GM19397 (cell line): ENCODE data around the gene CBFA2T2.
A peak's percentile ranks its signal among the peaks of the same experiment; 100 is the strongest.
"Not testable (repeated sequence)": the region's sequence is repeated elsewhere in the genome, so short reads cannot be mapped to it uniquely, and the experiment has no call there.

ENCODE experiments used
- ATAC-seq: cut with Tn5 transposase; IDR thresholded peaks from one replicate; pipeline ENCODE4 v1.9.1; 2021; ENCODE audit warnings: mild to moderate bottlenecking, moderate library complexity; ENCODE audit not compliant: unreplicated experiment

CBFA2T2 gene

DNA sequence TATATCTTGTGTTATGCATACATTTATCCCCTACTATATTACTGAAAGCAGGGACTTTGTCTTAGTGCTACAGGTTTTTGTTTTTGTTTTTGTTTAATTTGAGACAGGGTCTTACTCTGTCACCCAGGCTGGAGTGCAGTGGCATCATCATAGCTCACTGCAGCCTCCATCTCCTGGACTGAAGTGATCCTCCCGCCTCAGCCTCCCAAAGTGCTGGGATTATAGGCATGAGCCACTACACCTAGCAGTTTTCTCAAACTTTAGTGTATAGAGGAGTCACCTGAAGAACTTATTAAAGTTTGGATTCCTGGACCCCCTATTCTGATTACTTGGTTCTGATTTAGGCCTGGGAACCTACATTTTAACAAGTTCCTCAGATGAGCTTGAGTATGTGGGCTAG, 51.9 kb downstream of the CBFA2T2 start:
- ATAC-seq = no peak

DNA sequence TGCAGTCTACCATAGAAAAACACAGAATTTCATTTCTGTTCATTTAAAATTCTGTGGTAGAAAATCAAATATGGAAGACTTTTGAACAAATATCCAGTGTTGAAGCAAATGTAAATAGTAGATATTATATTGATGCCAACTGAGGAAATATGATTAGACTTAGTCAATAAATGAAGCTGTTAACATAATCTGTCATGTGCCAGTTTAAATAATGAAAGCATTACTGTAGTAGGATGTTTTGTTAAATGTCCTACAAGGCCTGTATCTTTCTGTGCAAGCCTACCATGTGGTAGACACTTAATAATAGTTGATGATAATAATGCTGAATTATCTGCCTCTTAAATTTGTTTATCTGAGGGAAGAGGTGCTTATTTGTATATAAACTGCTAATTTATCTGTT, 55.9 kb downstream of the CBFA2T2 start:
- ATAC-seq = no peak

- ATAC-seq = no peak
Measured at GRCh38 chr20:33549229-33549999, 59.5 kb downstream of the CBFA2T2 start.

GRCh38 chr20:33551778-33552177, 61.9 kb downstream of the CBFA2T2 start:
- no peak for ATAC-seq

- no peak for ATAC-seq
Measured at GRCh38 chr20:33552519-33552918, 62.6 kb downstream of the CBFA2T2 start.

DNA sequence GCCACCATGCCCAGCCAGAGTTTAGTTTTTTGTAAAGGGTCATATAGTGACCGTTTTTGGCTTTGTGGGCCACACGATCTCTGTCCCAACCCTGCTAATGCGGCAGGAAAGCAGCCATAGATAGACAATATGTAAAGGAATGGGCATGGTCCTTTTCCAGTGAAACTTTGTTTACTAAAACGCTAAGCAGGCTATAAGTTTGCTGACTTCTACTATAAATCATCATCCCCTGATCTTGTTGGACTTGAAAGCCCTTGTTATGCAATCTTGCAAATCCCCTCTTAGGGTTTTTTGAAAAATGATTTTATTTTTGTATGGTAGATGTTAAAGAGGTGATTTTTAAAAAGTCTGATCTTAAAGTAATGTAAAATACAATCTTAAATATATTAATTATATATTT, 63.6 kb downstream of the CBFA2T2 start:
- no peak for ATAC-seq

DNA sequence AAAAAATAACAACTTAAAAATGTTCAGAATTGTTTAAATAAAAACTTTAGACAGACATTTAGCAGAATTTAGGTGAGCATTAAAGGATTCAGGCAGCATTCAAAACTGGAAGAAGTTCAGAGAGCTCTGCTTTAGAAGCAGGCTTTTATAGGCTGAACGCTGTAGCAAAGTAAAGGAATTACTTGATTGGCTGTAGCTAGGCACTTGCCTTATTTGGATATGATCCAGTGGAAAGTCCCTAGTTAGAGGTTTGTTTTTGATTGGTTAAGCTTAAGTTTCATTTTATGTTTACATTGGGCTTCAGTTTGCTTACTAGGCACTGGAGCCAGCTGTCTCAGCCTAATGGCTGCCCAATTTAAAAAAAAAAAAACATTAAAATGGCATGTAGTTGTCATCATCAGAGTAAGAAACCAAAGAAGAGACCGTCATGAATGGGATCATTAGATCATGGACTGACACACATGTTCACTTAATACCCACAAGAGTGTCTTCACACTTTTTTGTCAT, 65.1 kb downstream of the CBFA2T2 start:
- peak; percentile 82 for ATAC-seq

DNA sequence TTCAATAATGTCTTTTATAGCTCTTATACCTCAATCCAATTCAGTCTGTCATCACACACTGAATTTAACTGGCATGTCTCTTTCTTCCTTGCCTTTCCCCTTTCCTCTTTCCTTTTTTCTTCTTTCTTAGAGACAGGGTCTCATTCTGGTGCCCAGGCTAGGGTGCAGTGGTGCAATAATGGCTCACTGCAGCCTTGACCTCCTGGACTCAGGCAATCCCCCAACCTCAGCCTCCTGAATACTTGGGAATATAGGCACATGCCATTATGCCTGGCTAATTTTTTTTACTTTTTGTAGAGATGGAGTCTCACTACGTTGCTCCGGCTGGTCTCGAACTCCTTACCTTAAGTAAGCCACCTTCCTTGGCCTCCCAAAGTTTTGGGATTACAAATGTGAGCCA, 65.9 kb downstream of the CBFA2T2 start:
- ATAC-seq = no peak

DNA sequence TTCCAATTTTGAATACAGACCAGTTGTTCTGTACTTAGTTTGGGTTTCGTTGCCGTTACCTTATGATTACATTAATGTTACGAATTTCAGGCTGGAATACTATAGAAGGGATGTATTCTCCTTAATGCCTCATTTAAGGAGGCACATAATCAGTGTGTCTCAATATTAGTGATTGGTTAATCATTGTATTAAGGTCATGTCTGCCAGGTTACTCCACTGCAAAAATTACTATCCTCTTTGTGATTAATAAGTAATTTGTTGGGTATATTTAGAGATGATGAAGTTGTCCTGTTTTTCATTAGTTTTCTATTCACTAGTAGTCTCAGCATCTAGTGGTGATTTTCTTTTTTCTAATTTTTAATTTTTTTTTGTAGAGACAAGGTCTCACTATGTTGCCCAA, 66.3 kb downstream of the CBFA2T2 start:
- no peak for ATAC-seq

GRCh38 chr20:33558348-33559144, 68.7 kb downstream of the CBFA2T2 start:
- ATAC-seq = no peak

- ATAC-seq = no peak
Measured at GRCh38 chr20:33559212-33559611, 69.3 kb downstream of the CBFA2T2 start.

DNA sequence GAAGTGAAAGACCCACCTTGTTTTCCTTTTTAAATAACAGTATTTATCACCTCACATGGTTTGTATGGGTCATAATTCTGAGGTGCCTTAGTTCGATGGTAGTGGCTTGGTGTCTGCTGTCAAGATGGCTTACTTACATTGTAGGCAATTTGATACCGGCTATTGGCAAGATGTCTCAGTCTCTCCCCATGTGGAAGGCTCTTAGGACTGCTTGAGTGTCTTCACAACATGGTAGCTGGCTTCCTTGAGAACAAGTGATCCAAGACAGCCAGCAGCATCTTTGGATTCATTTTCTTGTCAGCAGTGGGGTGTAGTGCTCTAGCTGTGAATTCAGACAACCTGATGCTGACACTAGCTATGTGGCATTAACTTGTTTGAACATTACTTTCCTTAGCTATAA, 70.1 kb downstream of the CBFA2T2 start:
- no peak for ATAC-seq

DNA sequence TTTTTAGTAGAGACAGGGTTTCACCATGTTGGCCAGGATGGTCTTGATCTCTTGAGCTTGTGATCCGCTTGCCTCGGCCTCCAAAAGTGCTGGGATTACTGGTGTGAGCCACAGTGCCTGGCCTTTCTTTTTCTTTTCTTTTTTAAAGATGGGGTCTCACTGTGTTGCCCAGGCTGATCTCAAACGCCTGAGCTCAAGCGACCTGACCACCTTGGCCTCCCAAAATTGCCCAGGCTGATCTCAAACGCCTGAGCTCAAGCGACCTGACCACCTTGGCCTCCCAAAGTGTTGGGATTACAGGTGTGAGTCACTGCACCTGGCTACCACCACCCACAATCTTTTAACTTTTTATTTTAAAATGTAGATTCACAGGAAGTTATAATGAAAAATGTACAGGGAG, 71.2 kb downstream of the CBFA2T2 start:
- ATAC-seq = not testable (repeated sequence)

DNA sequence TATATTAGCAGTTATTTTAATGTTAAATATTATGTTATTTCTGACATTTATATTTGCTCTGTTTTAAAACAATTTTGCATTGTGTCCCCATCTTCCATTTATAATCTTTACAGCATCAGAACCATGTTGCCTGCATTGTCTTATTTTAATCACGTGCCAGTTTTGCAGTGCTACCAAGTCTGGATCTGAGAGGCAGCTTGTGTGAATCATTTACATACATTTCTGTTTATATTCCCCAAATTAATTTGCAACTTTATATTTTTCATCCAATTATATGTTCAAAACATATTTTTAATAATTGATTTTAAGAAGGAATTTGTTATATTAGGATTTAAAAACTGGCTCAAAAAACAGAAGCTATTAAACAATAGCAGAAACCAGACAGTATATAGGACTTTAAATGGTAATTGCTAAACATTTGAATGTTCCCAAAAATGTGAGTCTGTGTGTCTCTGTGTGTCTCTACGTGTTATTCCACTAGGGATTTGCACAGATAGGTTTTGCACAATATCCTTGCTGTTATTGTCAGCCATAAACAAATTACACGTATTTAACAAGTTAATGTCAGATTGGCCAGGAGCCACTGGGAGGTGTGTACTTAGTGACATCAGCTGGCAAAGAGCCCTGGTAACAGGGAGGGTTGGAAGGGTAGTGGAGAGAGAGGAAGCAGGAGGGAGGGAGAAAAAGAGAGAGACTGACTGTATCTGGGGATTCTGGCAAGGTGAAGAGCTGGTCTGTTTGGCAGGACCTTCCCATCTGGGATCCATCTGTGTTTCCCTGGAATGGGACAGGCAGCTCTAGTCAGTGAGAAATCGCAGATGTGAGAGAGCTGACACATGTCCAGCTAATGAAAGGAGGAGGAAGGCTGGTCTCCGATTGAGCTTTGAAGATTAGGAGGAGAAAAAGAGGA, 72.1 kb downstream of the CBFA2T2 start:
- ATAC-seq = no peak

- ATAC-seq = no peak
Measured at GRCh38 chr20:33563788-33564187, 73.9 kb downstream of the CBFA2T2 start.

GRCh38 chr20:33566781-33567603, 77.1 kb downstream of the CBFA2T2 start:
- no peak for ATAC-seq

DNA sequence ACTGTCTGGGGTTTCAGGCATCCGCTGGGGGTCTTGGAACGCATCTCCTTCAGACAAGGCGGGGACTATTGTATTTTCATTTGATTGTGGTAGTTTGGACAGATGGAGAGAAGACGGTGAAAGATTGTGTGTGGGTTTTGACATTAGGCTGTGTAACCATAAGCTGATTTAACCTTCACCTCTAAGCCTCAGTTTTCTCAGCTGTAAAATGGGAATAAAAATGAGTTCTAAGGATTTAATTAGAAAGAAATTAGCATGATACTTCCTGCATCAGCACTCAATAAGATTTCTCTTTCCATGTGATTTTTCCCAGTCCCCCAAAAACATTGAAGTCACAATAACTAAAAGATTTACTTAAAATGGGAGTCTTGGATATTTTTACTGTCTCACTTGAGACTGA, 78.1 kb downstream of the CBFA2T2 start:
- ATAC-seq = no peak

DNA sequence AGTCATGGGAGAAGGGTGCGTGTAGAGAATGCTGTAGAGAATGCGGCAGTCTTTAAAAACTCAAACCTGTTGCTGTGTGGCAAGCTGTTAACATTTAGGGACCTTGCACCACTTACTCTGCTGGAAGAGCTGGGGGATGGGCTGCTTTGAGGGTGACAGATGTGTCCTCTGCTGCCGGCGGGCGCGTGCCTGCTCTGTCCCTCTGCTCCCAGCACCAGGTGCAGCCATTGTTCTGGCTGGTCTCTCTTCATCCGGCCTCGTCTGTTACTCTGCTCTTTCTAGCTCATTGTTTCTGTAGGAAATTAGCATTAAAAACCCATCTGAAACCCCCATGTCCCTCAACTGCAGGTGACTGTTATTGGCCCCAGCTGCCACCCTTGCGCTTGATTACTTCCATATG, 78.5 kb downstream of the CBFA2T2 start:
- no peak for ATAC-seq

DNA sequence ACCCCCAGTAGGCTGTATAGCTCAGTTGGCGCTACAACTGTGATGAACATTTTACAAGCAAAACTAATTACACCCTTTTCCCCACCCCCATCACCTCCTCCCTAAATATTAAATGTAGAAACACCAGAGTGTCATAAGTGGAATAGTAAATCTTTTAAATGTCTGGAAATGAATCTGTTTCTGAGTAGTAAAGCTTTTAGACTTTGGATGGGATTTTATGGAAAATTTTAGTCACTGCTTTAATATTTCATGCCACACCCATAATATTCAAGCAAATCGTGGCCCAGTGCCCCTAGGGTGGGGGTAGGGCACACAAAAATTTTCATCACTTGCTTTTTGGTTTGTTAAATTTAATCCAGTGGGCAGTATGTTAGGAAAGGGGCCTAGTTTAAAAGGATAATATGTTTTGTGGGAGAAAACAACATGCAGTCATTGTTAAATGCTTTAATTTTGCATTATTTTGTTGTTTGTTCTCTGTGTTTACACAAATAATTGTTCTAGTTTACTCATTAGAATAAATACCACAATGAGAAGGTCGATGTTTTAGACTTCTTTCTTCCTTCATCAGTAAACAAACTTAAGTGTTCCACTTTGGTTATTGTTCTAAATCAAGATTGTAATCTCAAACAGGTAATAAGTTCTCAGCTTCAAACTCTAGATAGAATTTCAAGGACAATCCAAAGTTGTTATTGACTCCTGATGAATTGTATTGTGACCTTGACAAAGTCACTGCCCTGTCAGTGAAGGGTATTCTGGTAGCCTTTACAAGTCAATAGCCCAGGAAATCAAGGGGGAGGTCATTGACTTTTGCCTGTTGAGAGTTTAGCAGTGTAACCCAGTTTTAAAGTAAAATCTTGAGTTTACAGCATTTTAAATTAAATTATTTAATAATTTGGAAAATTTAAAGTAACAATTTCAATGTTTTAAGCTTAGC, 79.2 kb downstream of the CBFA2T2 start:
- no peak for ATAC-seq
